Mesenchymal stem cell (in vitro differentiated cells and primary cell): ENCODE data around the gene OSBPL7.
"Not testable (repeated sequence)": the region's sequence is repeated elsewhere in the genome, so short reads cannot be mapped to it uniquely, and the experiment has no call there.

Experiments used
- DNase-seq: peaks from one replicate; pipeline ENCODE4 v3.0.0-alpha.2; 2013
- H2AFZ ChIP-seq: one replicate; pipeline ENCODE4 v1.6.1; 2013; ENCODE audit warnings: low read depth, mild to moderate bottlenecking, control low read depth, inconsistent platforms, low read length, moderate library complexity
- H2AK5ac ChIP-seq: 2 replicates; pipeline ENCODE4 v1.6.1; 2013; ENCODE audit warnings: low read length, moderate library complexity, mild to moderate bottlenecking, inconsistent platforms; ENCODE audit not compliant: severe bottlenecking
- H2BK120ac ChIP-seq: one replicate; pipeline ENCODE4 v1.6.1; 2013; ENCODE audit warnings: low read depth, mild to moderate bottlenecking, inconsistent platforms, low read length, moderate library complexity
- H2BK12ac ChIP-seq, 2 experiments: one replicate each; pipeline ENCODE4 v1.6.1; 2013; ENCODE audit warnings: inconsistent platforms in 2 of 2, low read length in 2 of 2, mild to moderate bottlenecking in 2 of 2, moderate library complexity in 2 of 2, control low read depth in 1 of 2
- H2BK15ac ChIP-seq: one replicate; pipeline ENCODE4 v1.6.1; 2013; ENCODE audit warnings: mild to moderate bottlenecking, low read depth, inconsistent platforms; ENCODE audit not compliant: poor library complexity, severe bottlenecking
- H2BK5ac ChIP-seq: 2 replicates; pipeline ENCODE4 v1.6.1; 2013; ENCODE audit warnings: low read depth, mild to moderate bottlenecking, low read length, control low read depth, inconsistent platforms; ENCODE audit not compliant: poor library complexity, severe bottlenecking
- H3K14ac ChIP-seq, 2 experiments: one replicate each; pipeline ENCODE4 v1.6.1; 2013; ENCODE audit warnings: inconsistent platforms in 2 of 2, low read length in 2 of 2, control low read depth in 1 of 2, mild to moderate bottlenecking in 1 of 2, moderate library complexity in 1 of 2
- H3K18ac ChIP-seq, 2 experiments: one replicate each; pipeline ENCODE4 v1.6.1; 2013; ENCODE audit warnings: inconsistent platforms in 2 of 2, low read length in 2 of 2, control low read depth in 1 of 2, low read depth in 1 of 2, mild to moderate bottlenecking in 1 of 2
- H3K23ac ChIP-seq, 2 experiments: one replicate each; pipeline ENCODE4 v1.6.1; 2013; ENCODE audit warnings: inconsistent platforms in 2 of 2, low read length in 2 of 2, mild to moderate bottlenecking in 2 of 2, moderate library complexity in 2 of 2, control low read depth in 1 of 2
- H3K27ac ChIP-seq: 2 replicates; pipeline ENCODE4 v1.5.1; 2013; ENCODE audit warnings: mild to moderate bottlenecking, moderate library complexity, low read length, control low read depth, inconsistent platforms; ENCODE audit not compliant: poor library complexity, severe bottlenecking
- H3K27me3 ChIP-seq, 2 experiments: 2 replicates each; pipeline versions ENCODE4 v1.6.1 to v1.7.0; 2013; ENCODE audit warnings: low read length in 2 of 2, mild to moderate bottlenecking in 2 of 2, moderate library complexity in 2 of 2, control low read depth in 1 of 2, inconsistent platforms in 1 of 2; ENCODE audit not compliant: control insufficient read depth in 1 of 2, insufficient read depth in 1 of 2
- H3K36me3 ChIP-seq, 2 experiments: 2 replicates each; pipeline versions ENCODE4 v1.6.1 to v1.7.0; 2013; ENCODE audit warnings: low read length in 2 of 2, control low read depth in 1 of 2, inconsistent platforms in 1 of 2, low read depth in 1 of 2, mild to moderate bottlenecking in 1 of 2; ENCODE audit not compliant: insufficient read depth in 2 of 2, control insufficient read depth in 1 of 2
- H3K4ac ChIP-seq, 2 experiments: one replicate each; pipeline ENCODE4 v1.6.1; 2013; ENCODE audit warnings: inconsistent platforms in 2 of 2, low read length in 2 of 2, mild to moderate bottlenecking in 2 of 2, moderate library complexity in 2 of 2, control low read depth in 1 of 2, low read depth in 1 of 2
- H3K4me1 ChIP-seq: 2 replicates; pipeline ENCODE4 v1.6.1; 2013; ENCODE audit warnings: low read depth, low read length, control low read depth; ENCODE audit not compliant: control insufficient read depth, insufficient read depth
- H3K4me2 ChIP-seq: 2 replicates; pipeline ENCODE4 v1.6.1; 2013; ENCODE audit warnings: low read length, mild to moderate bottlenecking, inconsistent platforms; ENCODE audit not compliant: poor library complexity, severe bottlenecking
- H3K4me3 ChIP-seq, 2 experiments: 2 replicates each; pipeline versions ENCODE4 v1.5.1 to v1.7.0; 2013; ENCODE audit warnings: low read length in 2 of 2, mild to moderate bottlenecking in 2 of 2, control low read depth in 1 of 2, low read depth in 1 of 2; ENCODE audit not compliant: insufficient read depth in 1 of 2
- H3K79me1 ChIP-seq: replicated peaks from 2 replicates; pipeline ENCODE4 v1.6.1; 2013; ENCODE audit warnings: mild to moderate bottlenecking, control low read depth, low read length, inconsistent platforms; ENCODE audit not compliant: poor library complexity, severe bottlenecking
- H3K9ac ChIP-seq: 2 replicates; pipeline ENCODE4 v1.7.0; 2013; ENCODE audit warnings: mild to moderate bottlenecking, low read length, moderate library complexity
- H3K9me3 ChIP-seq: 2 replicates; pipeline ENCODE4 v1.7.0; 2013; ENCODE audit warnings: mild to moderate bottlenecking, low read length; ENCODE audit not compliant: control insufficient read depth
- H4K8ac ChIP-seq: one replicate; pipeline ENCODE4 v1.6.1; 2013; ENCODE audit warnings: inconsistent platforms, mild to moderate bottlenecking, low read length, moderate library complexity
- H4K91ac ChIP-seq: one replicate; pipeline ENCODE4 v1.6.1; 2013; ENCODE audit warnings: mild to moderate bottlenecking, low read length, inconsistent platforms
- WGBS: methylation state at CpG from one replicate; pipeline ENCODE4 v1.1.7; 2013; ENCODE audit warnings: mixed read lengths; 5-methylcytosine and 5-hydroxymethylcytosine counted together

The OSBPL7 gene

DNA sequence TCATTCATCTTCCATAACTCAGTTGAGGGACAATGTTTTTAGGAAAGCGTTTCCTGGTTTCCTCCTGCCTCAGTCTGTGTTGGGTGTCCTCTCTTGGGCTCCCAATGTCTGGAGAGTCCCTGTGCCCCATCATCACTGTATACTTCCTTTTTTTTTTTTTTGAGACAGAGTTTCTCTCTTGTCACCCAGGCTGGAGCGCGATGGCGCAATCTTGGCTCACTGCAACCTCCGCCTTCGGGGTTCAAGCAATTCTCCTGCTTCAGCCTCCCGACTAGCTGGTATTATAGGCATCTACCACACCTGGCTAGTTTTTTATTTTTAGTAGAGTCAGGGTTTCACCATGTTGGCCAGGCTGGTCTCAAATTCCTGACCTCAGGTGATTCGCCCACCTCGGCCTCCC, 47.9 kb downstream of the OSBPL7 start:
- not testable (repeated sequence) for H3K18ac ChIP-seq, DNase-seq, H3K9ac ChIP-seq, H2BK15ac ChIP-seq, H2AK5ac ChIP-seq, H3K4me3 ChIP-seq, H3K4ac ChIP-seq, H3K79me1 ChIP-seq, H3K4me2 ChIP-seq, H3K36me3 ChIP-seq, H2AFZ ChIP-seq, H3K27ac ChIP-seq, H3K23ac ChIP-seq, H3K14ac ChIP-seq, H2BK12ac ChIP-seq, H2BK5ac ChIP-seq, H2BK120ac ChIP-seq, H3K4me1 ChIP-seq, H4K8ac ChIP-seq, H4K91ac ChIP-seq
- Histone ChIP-seq H3K9me3 (peaks cover 29% of the 10 kb centered on the region), H3K27me3 (peaks cover 20 to 30% of the 10 kb centered on the region in 2 experiments)
- WGBS, result 95% methylated on average over 9 of the region's 9 CpGs

DNA sequence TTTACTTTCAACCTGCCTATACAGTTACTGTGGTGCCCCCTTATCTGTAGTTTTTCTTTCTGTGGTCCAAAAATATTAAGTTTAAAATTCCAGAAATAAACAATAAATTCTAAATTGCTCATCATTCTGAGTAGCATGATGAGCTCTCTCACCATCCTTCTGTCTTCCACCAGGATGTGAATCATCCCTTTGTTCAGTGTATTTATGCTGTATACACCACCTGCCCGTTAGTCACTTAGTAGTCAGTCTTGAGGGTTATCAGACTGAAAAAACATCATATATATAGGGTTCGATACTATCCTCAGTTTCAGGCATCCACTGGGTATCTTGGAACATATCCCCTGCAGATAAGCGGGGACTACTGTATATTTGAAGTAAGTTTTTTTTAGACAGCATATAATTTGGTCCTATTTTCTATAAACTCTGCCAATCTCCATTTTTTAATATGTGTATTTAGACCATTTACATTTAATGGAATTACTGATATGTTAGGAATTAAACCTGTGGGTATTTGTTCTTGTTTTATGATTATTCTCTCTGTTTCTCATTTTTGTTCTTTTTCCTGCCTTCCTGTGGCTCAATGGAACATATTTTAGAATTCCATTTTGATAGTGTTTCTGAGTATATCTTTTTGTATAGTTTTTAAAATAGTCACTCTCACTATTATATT, 57.5 kb downstream of the OSBPL7 start:
- H3K4me1 ChIP-seq, result no peaks in the 10 kb centered on the region
- no peak overlapping the region for H3K23ac ChIP-seq
- 20% methylated on average over 1 of the region's 3 CpGs for WGBS
- H2AFZ ChIP-seq, result no peak overlapping the region
- H3K14ac ChIP-seq, result no peak overlapping the region
- H3K9me3 ChIP-seq, result peaks cover 41% of the 10 kb centered on the region
- H3K4ac ChIP-seq, result no peak overlapping the region
- no peak overlapping the region for H2AK5ac ChIP-seq
- no peak for DNase-seq
- H4K8ac ChIP-seq, result no peak overlapping the region
- H4K91ac ChIP-seq, result no peak overlapping the region
- H3K4me2 ChIP-seq, result no peak overlapping the region
- no peak overlapping the region for H3K4me3 ChIP-seq
- no peak overlapping the region for H3K9ac ChIP-seq
- no peaks in the 10 kb centered on the region for H3K79me1 ChIP-seq
- no peak overlapping the region for H2BK5ac ChIP-seq
- H3K27ac ChIP-seq, result no peak overlapping the region
- no peak overlapping the region for H2BK120ac ChIP-seq
- no peak overlapping the region for H3K18ac ChIP-seq
- H2BK12ac ChIP-seq, result no peak overlapping the region
- H2BK15ac ChIP-seq, result no peak overlapping the region
- no peaks in the 10 kb centered on the region for H3K36me3 ChIP-seq
- no peaks in the 10 kb centered on the region for H3K27me3 ChIP-seq

GRCh38 chr17:47762728-47763127, 58.9 kb downstream of the OSBPL7 start:
- WGBS, result 84% methylated on average over 2 of the region's 2 CpGs
- H3K23ac ChIP-seq, result no peak overlapping the region

DNA sequence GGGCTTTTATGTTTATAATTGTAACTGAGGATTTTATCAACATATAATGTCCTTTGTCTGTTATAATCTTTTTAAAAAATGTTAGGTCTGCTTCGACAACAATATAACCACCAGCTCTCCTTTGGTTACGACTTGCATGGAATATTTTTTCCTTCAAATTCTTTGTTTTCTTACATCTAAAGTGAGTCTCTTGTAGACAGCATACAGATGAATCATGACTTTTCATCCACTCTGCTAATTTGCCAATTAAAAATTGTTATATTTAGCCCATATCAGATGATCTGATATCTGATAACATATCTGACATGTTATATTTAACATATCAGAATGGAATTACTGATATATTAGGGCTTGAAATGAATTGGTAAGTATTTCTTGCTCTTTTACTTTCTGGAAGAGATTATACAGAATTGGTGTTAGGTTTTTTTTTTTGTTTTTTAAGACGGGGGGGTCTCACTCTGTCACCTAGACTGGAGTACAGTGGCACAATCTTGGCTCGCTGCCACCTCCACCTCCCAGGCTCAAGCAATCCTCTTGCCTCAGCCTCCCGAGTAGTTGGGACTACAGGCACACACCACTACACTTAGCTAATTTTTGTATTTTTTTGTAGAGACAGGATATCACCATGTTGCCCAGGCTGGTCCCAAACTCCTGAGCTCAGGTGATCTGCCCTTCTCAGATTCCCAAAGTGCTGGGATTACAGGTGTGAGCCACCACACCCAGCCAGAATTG, 61.0 kb downstream of the OSBPL7 start:
- no peak overlapping the region for H3K27ac ChIP-seq
- H4K8ac ChIP-seq, result no peak overlapping the region
- no peak overlapping the region for H3K4me2 ChIP-seq
- no peak overlapping the region for H3K18ac ChIP-seq
- no peaks in the 10 kb centered on the region for H3K4me1 ChIP-seq
- H2BK15ac ChIP-seq, result no peak overlapping the region
- H3K23ac ChIP-seq, result no peak overlapping the region
- H3K9me3 ChIP-seq, result peaks cover 42% of the 10 kb centered on the region
- H3K14ac ChIP-seq, result no peak overlapping the region
- no peak for DNase-seq
- H4K91ac ChIP-seq, result no peak overlapping the region
- H2AK5ac ChIP-seq, result no peak overlapping the region
- H3K79me1 ChIP-seq, result no peaks in the 10 kb centered on the region
- H2BK5ac ChIP-seq, result no peak overlapping the region
- no peak overlapping the region for H2BK120ac ChIP-seq
- H3K36me3 ChIP-seq, result no peaks in the 10 kb centered on the region
- no peak overlapping the region for H3K9ac ChIP-seq
- no peak overlapping the region for H2BK12ac ChIP-seq
- no peak overlapping the region for H2AFZ ChIP-seq
- H3K27me3 ChIP-seq, result peaks cover 0 to 7% of the 10 kb centered on the region in 2 experiments
- no peak overlapping the region for H3K4ac ChIP-seq
- no peak overlapping the region for H3K4me3 ChIP-seq
- WGBS, result 54% methylated on average over 3 of the region's 5 CpGs

More at GRCh38 chr17:47762728-47763127, 58.9 kb downstream of the OSBPL7 start:
- H3K4me1 ChIP-seq, result no peaks in the 10 kb centered on the region
- H3K4me2 ChIP-seq, result no peak overlapping the region
- H3K79me1 ChIP-seq, result no peaks in the 10 kb centered on the region
- H3K4ac ChIP-seq, result no peak overlapping the region
- DNase-seq, result no peak
- H3K14ac ChIP-seq, result no peak overlapping the region
- no peak overlapping the region for H4K91ac ChIP-seq
- H4K8ac ChIP-seq, result no peak overlapping the region
- H3K9me3 ChIP-seq, result peaks cover 39% of the 10 kb centered on the region
- H2BK15ac ChIP-seq, result no peak overlapping the region
- no peak overlapping the region for H3K18ac ChIP-seq
- no peak overlapping the region for H3K27ac ChIP-seq
- no peaks in the 10 kb centered on the region for H3K36me3 ChIP-seq
- no peak overlapping the region for H2BK5ac ChIP-seq
- no peak overlapping the region for H2BK120ac ChIP-seq
- no peak overlapping the region for H3K4me3 ChIP-seq
- H2AFZ ChIP-seq, result no peak overlapping the region
- no peak overlapping the region for H3K9ac ChIP-seq
- H2BK12ac ChIP-seq, result no peak overlapping the region
- H2AK5ac ChIP-seq, result no peak overlapping the region
- H3K27me3 ChIP-seq, result peaks cover 0 to 3% of the 10 kb centered on the region in 2 experiments
